HepG2 (cell line): ENCODE measurements around the gene FBXO44. TPM values are rescaled to one million over a fixed set of nuclear protein-coding genes. Genes with fewer than 3 reads are reported as not detected.
A peak's percentile ranks its signal among the peaks of the same experiment; 100 is the strongest.

ENCODE experiments used
- HCFC1 ChIP-seq: fragments of 150-350 bp; IDR thresholded peaks from 2 replicates; pipeline ENCODE4 v1.6.1; 2014; ENCODE audit warnings: low read depth, low read length
- ONECUT2 ChIP-seq: sonication (generic); formaldehyde crosslinking; IDR thresholded peaks from 2 replicates; pipeline ENCODE4 v1.4.0; 2020; ENCODE audit warnings: missing genetic modification reagents
- PTBP1 ChIP-seq: fragments of 200-400 bp; formaldehyde crosslinking; IDR thresholded peaks from 2 replicates; pipeline ENCODE4 v1.6.1; 2018; ENCODE audit warnings: low read length, low read depth; ENCODE audit not compliant: poor library complexity, severe bottlenecking
- SCMH1 ChIP-seq: sonication (generic); formaldehyde crosslinking; IDR thresholded peaks from 2 replicates; pipeline ENCODE4 v1.9.0; 2021; ENCODE audit warnings: missing genetic modification reagents, mild to moderate bottlenecking, borderline replicate concordance
- ZBTB7A ChIP-seq: sonication (generic); formaldehyde crosslinking; IDR thresholded peaks from 2 replicates; pipeline ENCODE4 v1.8.0; 2022; ENCODE audit warnings: mild to moderate bottlenecking, missing genetic modification reagents
- ZNF282 ChIP-seq: fragments of 450-650 bp; IDR thresholded peaks from 2 replicates; pipeline ENCODE4 v1.6.1; 2018; ENCODE audit not compliant: partially characterized antibody
- ZNF44 ChIP-seq: sonication (generic); formaldehyde crosslinking; IDR thresholded peaks from 2 replicates; pipeline ENCODE4 v1.5.1; 2020; ENCODE audit warnings: mild to moderate bottlenecking, missing genetic modification reagents
- ZNF619 ChIP-seq: sonication (generic); formaldehyde crosslinking; IDR thresholded peaks from 2 replicates; pipeline ENCODE4 v1.4.0; 2020; ENCODE audit warnings: mild to moderate bottlenecking, missing genetic modification reagents
- ZNF687 ChIP-seq: sonication (generic); formaldehyde crosslinking; IDR thresholded peaks from 2 replicates; pipeline ENCODE4 v1.5.1; 2020; ENCODE audit warnings: mild to moderate bottlenecking, missing genetic modification reagents, moderate library complexity
- polyA plus RNA-seq, 8 experiments: library from polyadenylated mRNA; depleted of rRNA in 3 of 8; stranded (reverse) in 7 of 8; unstranded in 1 of 8; fragments of >200 nt; fragmentation: Illumina TruSeq in 4 of 8; extraction: Trizol in 4 of 8; gene quantifications; 2 replicates each; pipeline versions ENCODE4 v1.2.1 to v1.2.3, GENCODE V29; 2011 to 2016; ENCODE audit warnings: low read depth in 4 of 8, missing spikeins in 1 of 8, mixed read lengths in 1 of 8; ENCODE audit not compliant: insufficient read depth in 1 of 8
- total RNA-seq, 5 experiments: library from RNA; depleted of rRNA; stranded (reverse); fragments of >200 nt; fragmentation: Illumina TruSeq; extraction: Trizol; gene quantifications; 2 replicates each; pipeline ENCODE4 v1.2.3, GENCODE V29; 2016; ENCODE audit warnings: low read depth in 1 of 5
- TF ChIP-seq, protein P1 (sequence below): sonication (generic); formaldehyde crosslinking; conservative IDR thresholded peaks from 2 replicates; pipeline ENCODE4 v1.5.0; 2020; ENCODE audit warnings: missing genetic modification reagents
- TF ChIP-seq, protein P2 (sequence below), 2 experiments: fragments of 450-650 bp in 1 of 2; sonication (generic) in 1 of 2; formaldehyde crosslinking in 1 of 2; IDR thresholded peaks; 2 replicates each; pipeline versions ENCODE4 v1.6.1 to v1.8.0; 2016 to 2022; ENCODE audit warnings: antibody characterized with exemption in 1 of 2, mild to moderate bottlenecking in 1 of 2, missing genetic modification reagents in 1 of 2

FBXO44 gene
- total and polyA plus RNA-seq, 2 of the 13 experiments (the other 11 are each of a cell fraction or from before 2014, with no cell fraction given): 22.4 to 27.9 TPM

DNA sequence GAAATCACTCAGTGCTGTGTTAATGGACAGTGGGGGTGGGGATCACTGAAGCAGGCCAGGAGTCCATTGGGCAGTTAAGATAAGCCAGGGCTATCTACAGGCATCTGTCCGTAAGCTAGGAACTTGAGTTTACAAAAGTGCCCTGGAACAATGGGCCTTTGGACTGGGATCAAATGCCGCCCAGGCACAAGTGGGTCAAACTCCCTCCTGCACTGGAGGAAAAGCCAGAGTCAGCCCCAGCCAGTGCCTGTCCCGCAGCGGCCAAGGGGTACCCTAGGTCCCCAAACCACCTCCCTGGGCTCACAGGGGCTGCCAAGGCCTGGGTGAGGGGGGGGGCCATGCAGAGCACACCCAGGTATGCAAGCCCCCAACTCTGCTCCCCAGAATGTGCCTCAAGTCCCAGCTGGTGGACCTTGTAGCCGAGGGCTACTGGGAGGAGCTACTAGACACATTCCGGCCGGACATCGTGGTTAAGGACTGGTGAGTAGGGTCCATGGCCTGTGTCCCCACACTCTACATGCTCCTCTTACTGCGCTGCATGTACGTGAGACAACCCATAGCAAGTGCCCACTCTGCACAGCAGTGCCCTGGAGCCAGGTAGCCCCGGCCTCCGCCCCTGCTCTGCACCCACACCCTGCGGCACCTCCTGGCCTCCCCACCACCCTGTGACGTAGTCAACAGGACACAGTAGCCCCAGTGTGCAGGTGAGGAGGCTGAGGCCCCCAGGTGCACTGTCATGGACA lies 17.0 kb downstream of the FBXO44 start (continued):
- TF ChIP-seq, protein P1, sequence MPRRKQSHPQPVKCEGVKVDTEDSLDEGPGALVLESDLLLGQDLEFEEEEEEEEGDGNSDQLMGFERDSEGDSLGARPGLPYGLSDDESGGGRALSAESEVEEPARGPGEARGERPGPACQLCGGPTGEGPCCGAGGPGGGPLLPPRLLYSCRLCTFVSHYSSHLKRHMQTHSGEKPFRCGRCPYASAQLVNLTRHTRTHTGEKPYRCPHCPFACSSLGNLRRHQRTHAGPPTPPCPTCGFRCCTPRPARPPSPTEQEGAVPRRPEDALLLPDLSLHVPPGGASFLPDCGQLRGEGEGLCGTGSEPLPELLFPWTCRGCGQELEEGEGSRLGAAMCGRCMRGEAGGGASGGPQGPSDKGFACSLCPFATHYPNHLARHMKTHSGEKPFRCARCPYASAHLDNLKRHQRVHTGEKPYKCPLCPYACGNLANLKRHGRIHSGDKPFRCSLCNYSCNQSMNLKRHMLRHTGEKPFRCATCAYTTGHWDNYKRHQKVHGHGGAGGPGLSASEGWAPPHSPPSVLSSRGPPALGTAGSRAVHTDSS (CRISPR knock-in tag): no peak
- TF ChIP-seq ZNF44 (CRISPR knock-in tag): no peak
- TF ChIP-seq SCMH1 (CRISPR knock-in tag): no peak
- no peak for TF ChIP-seq ZNF282
- no peak for TF ChIP-seq PTBP1
- TF ChIP-seq ONECUT2 (CRISPR knock-in tag): peak; percentile 42; the same call in 1 of the 2 replicates
- peak; percentile 90 for TF ChIP-seq ZNF687 (CRISPR knock-in tag)
- TF ChIP-seq ZNF619: 0 out of 2 replicates have a peak, but pooled peaks have one; percentile 52
- TF ChIP-seq HCFC1: no peak
- TF ChIP-seq, protein P2, sequence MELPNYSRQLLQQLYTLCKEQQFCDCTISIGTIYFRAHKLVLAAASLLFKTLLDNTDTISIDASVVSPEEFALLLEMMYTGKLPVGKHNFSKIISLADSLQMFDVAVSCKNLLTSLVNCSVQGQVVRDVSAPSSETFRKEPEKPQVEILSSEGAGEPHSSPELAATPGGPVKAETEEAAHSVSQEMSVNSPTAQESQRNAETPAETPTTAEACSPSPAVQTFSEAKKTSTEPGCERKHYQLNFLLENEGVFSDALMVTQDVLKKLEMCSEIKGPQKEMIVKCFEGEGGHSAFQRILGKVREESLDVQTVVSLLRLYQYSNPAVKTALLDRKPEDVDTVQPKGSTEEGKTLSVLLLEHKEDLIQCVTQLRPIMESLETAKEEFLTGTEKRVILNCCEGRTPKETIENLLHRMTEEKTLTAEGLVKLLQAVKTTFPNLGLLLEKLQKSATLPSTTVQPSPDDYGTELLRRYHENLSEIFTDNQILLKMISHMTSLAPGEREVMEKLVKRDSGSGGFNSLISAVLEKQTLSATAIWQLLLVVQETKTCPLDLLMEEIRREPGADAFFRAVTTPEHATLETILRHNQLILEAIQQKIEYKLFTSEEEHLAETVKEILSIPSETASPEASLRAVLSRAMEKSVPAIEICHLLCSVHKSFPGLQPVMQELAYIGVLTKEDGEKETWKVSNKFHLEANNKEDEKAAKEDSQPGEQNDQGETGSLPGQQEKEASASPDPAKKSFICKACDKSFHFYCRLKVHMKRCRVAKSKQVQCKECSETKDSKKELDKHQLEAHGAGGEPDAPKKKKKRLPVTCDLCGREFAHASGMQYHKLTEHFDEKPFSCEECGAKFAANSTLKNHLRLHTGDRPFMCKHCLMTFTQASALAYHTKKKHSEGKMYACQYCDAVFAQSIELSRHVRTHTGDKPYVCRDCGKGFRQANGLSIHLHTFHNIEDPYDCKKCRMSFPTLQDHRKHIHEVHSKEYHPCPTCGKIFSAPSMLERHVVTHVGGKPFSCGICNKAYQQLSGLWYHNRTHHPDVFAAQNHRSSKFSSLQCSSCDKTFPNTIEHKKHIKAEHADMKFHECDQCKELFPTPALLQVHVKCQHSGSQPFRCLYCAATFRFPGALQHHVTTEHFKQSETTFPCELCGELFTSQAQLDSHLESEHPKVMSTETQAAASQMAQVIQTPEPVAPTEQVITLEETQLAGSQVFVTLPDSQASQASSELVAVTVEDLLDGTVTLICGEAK (IDR thresholded peaks at IDR 0.05): no peak
- TF ChIP-seq, protein P2 (CRISPR knock-in tag; IDR thresholded peaks at IDR 0.05): 0 out of 2 replicates have a peak, but pooled peaks have one; percentile 34
- TF ChIP-seq ZBTB7A (CRISPR knock-in tag): no peak
